ENCODE results near the gene RABGAP1L. TPM values are rescaled to one million over a fixed set of nuclear protein-coding genes. Genes with fewer than 3 reads are reported as not detected.

The RABGAP1L gene
- total RNA-seq, 3 donors from 2014 or later = 46.1 to 74.7 (median 59.2) TPM

GRCh38 chr1:174744886-174745285, 585.6 kb downstream of the RABGAP1L start:
- no peak for ATAC-seq
- intact Hi-C loops (cut with DNase I, micrococcal nuclease) = loop anchor here in 1 of 2 donors (5.0 kb wide), 1 partner anchor 483 kb away; no protein-coding TSS in a partner anchor
- H3K4me3 ChIP-seq = no peak overlapping the region
- TF ChIP-seq CTCF (IDR thresholded peaks at IDR 0.05) = no peak
- H3K9me3 ChIP-seq = no peaks in the 10 kb centered on the region
- no peaks in the 10 kb centered on the region for H3K4me1 ChIP-seq (ENCODE audit: low read depth)
- no peak for DNase-seq
- H3K36me3 ChIP-seq (ENCODE audit: low read depth) = no peaks in the 10 kb centered on the region

GRCh38 chr1:174746024-174746808, 586.9 kb downstream of the RABGAP1L start:
- ATAC-seq = no peak
- intact Hi-C loops (cut with DNase I, micrococcal nuclease) = no loop called here
- no peaks in the 10 kb centered on the region for H3K4me1 ChIP-seq (ENCODE audit: low read depth)
- TF ChIP-seq CTCF (IDR thresholded peaks at IDR 0.05) = no peak
- no peak overlapping the region for H3K4me3 ChIP-seq
- DNase-seq = no peak
- H3K36me3 ChIP-seq (ENCODE audit: low read depth) = no peaks in the 10 kb centered on the region
- no peaks in the 10 kb centered on the region for H3K9me3 ChIP-seq

GRCh38 chr1:174747613-174748012, 588.3 kb downstream of the RABGAP1L start:
- H3K36me3 ChIP-seq (ENCODE audit: low read depth) = no peaks in the 10 kb centered on the region
- ATAC-seq = no peak
- TF ChIP-seq CTCF (IDR thresholded peaks at IDR 0.05) = no peak
- no peaks in the 10 kb centered on the region for H3K9me3 ChIP-seq
- H3K4me1 ChIP-seq (ENCODE audit: low read depth) = no peaks in the 10 kb centered on the region
- no peak overlapping the region for H3K4me3 ChIP-seq
- intact Hi-C loops (cut with DNase I, micrococcal nuclease) = no loop called here
- DNase-seq = no peak

GRCh38 chr1:174748586-174748985, 589.3 kb downstream of the RABGAP1L start:
- H3K36me3 ChIP-seq (ENCODE audit: low read depth) = no peaks in the 10 kb centered on the region
- TF ChIP-seq CTCF (IDR thresholded peaks at IDR 0.05) = no peak
- H3K9me3 ChIP-seq = no peaks in the 10 kb centered on the region
- DNase-seq = no peak
- ATAC-seq = no peak
- H3K4me1 ChIP-seq (ENCODE audit: low read depth) = no peaks in the 10 kb centered on the region
- H3K4me3 ChIP-seq = no peak overlapping the region
- intact Hi-C loops (cut with DNase I, micrococcal nuclease) = no loop called here

- ATAC-seq = no peak
- TF ChIP-seq CTCF (IDR thresholded peaks at IDR 0.05) = no peak
- intact Hi-C loops (cut with DNase I, micrococcal nuclease) = no loop called here
- no peak overlapping the region for H3K4me3 ChIP-seq
- no peaks in the 10 kb centered on the region for H3K36me3 ChIP-seq (ENCODE audit: low read depth)
- no peaks in the 10 kb centered on the region for H3K4me1 ChIP-seq (ENCODE audit: low read depth)
- H3K9me3 ChIP-seq = no peaks in the 10 kb centered on the region
- DNase-seq = no peak
Observed at GRCh38 chr1:174753131-174753530, 593.8 kb downstream of the RABGAP1L start.

All from mucosa of descending colon (tissue), 3 donors.